PC-3 (cell line): Measurements from ENCODE around the gene CACNA1B. TPM values are rescaled to one million over a fixed set of nuclear protein-coding genes. Genes with fewer than 3 reads are reported as not detected.

Experiments
- ATAC-seq: fragments of 200-7000 bp; cut with Tn5 transposase; 2 replicates; pipeline ENCODE4 v1.9.1; 2020; ENCODE audit warnings: mild to moderate bottlenecking, moderate library complexity
- BruUV-seq: library from RNA; stranded (reverse); fragments of 400-500 nt; replicated peaks from 2 replicates; lab custom pipeline; 2021; lab: Mats Ljungman, UMichigan
- CTCF ChIA-PET: fragments of 300-600 bp; sonication (Branson Sonifier 250); formaldehyde crosslinking; loops from one replicate; lab custom pipeline; 2022; ENCODE audit warnings: antibody characterized with exemption; lab: Charles Lee
- POLR2A ChIA-PET: fragments of 300-600 bp; sonication (Branson Sonifier 250); formaldehyde crosslinking; loops from one replicate; lab custom pipeline; 2022; ENCODE audit warnings: antibody characterized with exemption; ENCODE audit not compliant: unreplicated experiment; lab: Charles Lee
- DNase-seq: peaks from one replicate; pipeline ENCODE4 v3.0.0-alpha.2; 2015
- H2AFZ ChIP-seq: fragments of 300-600 bp; sonication (generic); 2 replicates; pipeline ENCODE4 v1.6.0; 2016; ENCODE audit warnings: antibody characterized with exemption, low read length
- H3F3A ChIP-seq: fragments of 300-600 bp; sonication (generic); one replicate; pipeline ENCODE4 v1.6.0; 2017; ENCODE audit warnings: antibody characterized with exemption, low read length, control low read depth, mild to moderate bottlenecking; ENCODE audit not compliant: unreplicated experiment
- H3K27ac ChIP-seq: fragments of 300-600 bp; sonication (generic); 2 replicates; pipeline ENCODE4 v1.5.1; 2016; ENCODE audit warnings: mild to moderate bottlenecking, low read length
- H3K27me3 ChIP-seq: fragments of 300-600 bp; sonication (generic); 2 replicates; pipeline ENCODE4 v1.6.1; 2016; ENCODE audit warnings: low read length, mixed read lengths
- H3K36me3 ChIP-seq: fragments of 300-600 bp; sonication (generic); 2 replicates; pipeline ENCODE4 v1.6.1; 2016; ENCODE audit warnings: low read depth, mixed run types, low read length, mixed read lengths
- H3K4me1 ChIP-seq: fragments of 300-600 bp; sonication (generic); 2 replicates; pipeline ENCODE4 v1.5.1; 2016; ENCODE audit warnings: low read length; ENCODE audit not compliant: insufficient read depth
- H3K4me2 ChIP-seq: fragments of 300-600 bp; sonication (generic); 2 replicates; pipeline ENCODE4 v1.6.0; 2016; ENCODE audit warnings: low read length
- H3K4me3 ChIP-seq: fragments of 300-600 bp; sonication (generic); 2 replicates; pipeline ENCODE4 v1.5.1; 2016; ENCODE audit warnings: mild to moderate bottlenecking, low read length, mixed read lengths
- H3K79me2 ChIP-seq: fragments of 300-600 bp; sonication (generic); 2 replicates; pipeline ENCODE4 v1.6.1; 2017; ENCODE audit warnings: low read length, mixed read lengths
- H3K9ac ChIP-seq: fragments of 300-600 bp; sonication (generic); 2 replicates; pipeline ENCODE4 v1.6.0; 2016; ENCODE audit warnings: mild to moderate bottlenecking, low read length
- H3K9me2 ChIP-seq: fragments of 300-600 bp; sonication (generic); replicated peaks from 2 replicates; pipeline ENCODE4 v1.6.1; 2016; ENCODE audit warnings: mixed run types, low read length, mixed read lengths
- H3K9me3 ChIP-seq: fragments of 300-600 bp; sonication (generic); 2 replicates; pipeline ENCODE4 v1.6.1; 2016; ENCODE audit warnings: low read length, mixed read lengths
- H4K20me1 ChIP-seq: fragments of 300-600 bp; sonication (generic); 2 replicates; pipeline ENCODE4 v1.6.1; 2016; ENCODE audit warnings: low read length, mixed read lengths
- EZH2 ChIP-seq: fragments of 300-600 bp; sonication (generic); IDR thresholded peaks from one replicate; pipeline ENCODE4 v1.6.1; 2017; ENCODE audit warnings: antibody characterized with exemption, mild to moderate bottlenecking, low read length; ENCODE audit not compliant: unreplicated experiment
- EZH2phosphoT487 ChIP-seq: fragments of 300-600 bp; sonication (generic); IDR thresholded peaks from 2 replicates; pipeline ENCODE4 v1.6.1; 2018; ENCODE audit warnings: mild to moderate bottlenecking, antibody characterized with exemption, low read length, borderline replicate concordance
- intact Hi-C: fragments of 100-400 bp; cut with micrococcal nuclease; formaldehyde crosslinking; loops from 2 replicates; pipeline ENCODE4 v1.9.0; 2023
- total RNA-seq: library from RNA; depleted of rRNA; stranded (reverse); fragments of >200 nt; gene quantifications from 2 replicates; pipeline ENCODE4 v1.2.3, GENCODE V29; 2014
- TF ChIP-seq, protein P1 (sequence below): fragments of 300-600 bp; sonication (generic); conservative IDR thresholded peaks from 2 replicates; pipeline ENCODE4 v1.5.1; 2017; ENCODE audit warnings: antibody characterized with exemption, low read depth, mild to moderate bottlenecking, low read length

Gene CACNA1B
- total RNA-seq, 1 experiment from 2014 or later: not detected

DNA sequence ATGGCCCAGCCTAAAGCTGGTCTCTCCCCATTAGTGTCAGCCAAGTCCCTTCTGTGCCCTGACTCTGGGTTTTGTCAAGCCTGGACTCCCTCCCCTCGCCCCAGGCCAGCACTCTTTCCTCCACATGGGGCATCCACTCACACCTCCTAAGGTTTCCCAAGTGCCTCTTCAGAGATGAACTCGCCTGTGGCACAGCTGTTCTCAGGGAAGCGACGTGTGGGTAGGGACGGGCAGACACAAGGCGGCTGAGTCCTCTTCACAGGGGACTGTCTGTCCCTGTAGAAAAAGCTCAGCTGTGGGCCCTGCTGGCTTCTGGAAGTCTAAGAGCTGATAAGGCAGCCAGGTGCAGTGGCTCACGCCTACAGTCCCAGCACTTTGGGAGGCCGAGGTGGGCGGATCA, 78.5 kb downstream of the CACNA1B start:
- H3K4me1 ChIP-seq: no peaks in the 10 kb centered on the region
- ChIA-PET CTCF (no interaction called here), POLR2A (no interaction called here)
- TF ChIP-seq, protein P1, sequence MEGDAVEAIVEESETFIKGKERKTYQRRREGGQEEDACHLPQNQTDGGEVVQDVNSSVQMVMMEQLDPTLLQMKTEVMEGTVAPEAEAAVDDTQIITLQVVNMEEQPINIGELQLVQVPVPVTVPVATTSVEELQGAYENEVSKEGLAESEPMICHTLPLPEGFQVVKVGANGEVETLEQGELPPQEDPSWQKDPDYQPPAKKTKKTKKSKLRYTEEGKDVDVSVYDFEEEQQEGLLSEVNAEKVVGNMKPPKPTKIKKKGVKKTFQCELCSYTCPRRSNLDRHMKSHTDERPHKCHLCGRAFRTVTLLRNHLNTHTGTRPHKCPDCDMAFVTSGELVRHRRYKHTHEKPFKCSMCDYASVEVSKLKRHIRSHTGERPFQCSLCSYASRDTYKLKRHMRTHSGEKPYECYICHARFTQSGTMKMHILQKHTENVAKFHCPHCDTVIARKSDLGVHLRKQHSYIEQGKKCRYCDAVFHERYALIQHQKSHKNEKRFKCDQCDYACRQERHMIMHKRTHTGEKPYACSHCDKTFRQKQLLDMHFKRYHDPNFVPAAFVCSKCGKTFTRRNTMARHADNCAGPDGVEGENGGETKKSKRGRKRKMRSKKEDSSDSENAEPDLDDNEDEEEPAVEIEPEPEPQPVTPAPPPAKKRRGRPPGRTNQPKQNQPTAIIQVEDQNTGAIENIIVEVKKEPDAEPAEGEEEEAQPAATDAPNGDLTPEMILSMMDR: no peak
- TF ChIP-seq EZH2phosphoT487: no peak
- no peak for TF ChIP-seq EZH2
- BruUV-seq: no TSS peak
- no peaks in the 10 kb centered on the region for H3K9me2 ChIP-seq
- no peak for DNase-seq
- no peaks in the 10 kb centered on the region for H3F3A ChIP-seq
- ATAC-seq: no peak
- no peaks in the 10 kb centered on the region for H3K79me2 ChIP-seq
- H3K9ac ChIP-seq: no peak overlapping the region
- no peaks in the 10 kb centered on the region for H4K20me1 ChIP-seq
- H3K4me3 ChIP-seq: no peak overlapping the region
- H3K27me3 ChIP-seq: peaks cover 3% of the 10 kb centered on the region; the same call in 1 of the 2 replicates
- H2AFZ ChIP-seq: no peak overlapping the region
- H3K9me3 ChIP-seq: no peaks in the 10 kb centered on the region
- no peaks in the 10 kb centered on the region for H3K36me3 ChIP-seq
- no peak overlapping the region for H3K4me2 ChIP-seq
- H3K27ac ChIP-seq: no peak overlapping the region
- intact Hi-C loops: no loop called here

DNA sequence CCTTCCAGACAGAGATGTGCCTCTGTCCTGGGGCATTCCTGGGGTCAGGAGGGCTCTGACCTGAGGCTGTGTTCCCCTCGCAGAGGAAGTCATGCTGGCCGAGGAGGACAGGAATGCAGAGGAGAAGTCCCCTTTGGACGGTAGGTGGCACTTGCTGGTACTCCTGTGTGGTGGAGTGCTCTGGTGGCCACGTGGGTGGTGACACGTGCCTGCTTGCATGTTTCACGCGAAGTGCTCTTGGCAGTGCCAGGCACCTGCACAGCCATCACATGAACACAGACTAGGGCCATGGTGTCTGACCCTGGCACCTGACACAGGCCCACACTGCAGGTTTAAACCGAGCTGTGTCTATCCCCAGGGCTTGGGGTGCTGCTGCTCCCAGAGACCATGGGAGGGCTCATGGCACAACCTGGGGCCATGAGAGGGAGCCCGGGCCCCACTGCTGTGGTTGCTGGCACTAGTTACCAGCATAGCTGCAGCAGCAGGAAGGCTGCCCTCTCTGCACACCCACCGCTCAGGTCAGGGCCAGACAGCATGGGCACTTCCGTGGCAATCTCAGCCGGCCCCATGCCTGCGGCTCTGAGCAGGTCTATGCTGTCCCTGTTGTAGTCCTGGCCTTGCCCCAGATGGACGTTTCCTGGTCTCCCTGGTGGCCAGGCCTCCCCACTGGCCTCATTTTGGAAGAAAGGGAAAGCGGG, 79.3 kb downstream of the CACNA1B start:
- no peaks in the 10 kb centered on the region for H3K36me3 ChIP-seq
- H3K27me3 ChIP-seq: peaks cover 3% of the 10 kb centered on the region; the same call in 1 of the 2 replicates
- H3K4me1 ChIP-seq: no peaks in the 10 kb centered on the region
- H3K9me2 ChIP-seq: no peaks in the 10 kb centered on the region
- CTCF ChIA-PET: no interaction called here
- no peak overlapping the region for H3K27ac ChIP-seq
- BruUV-seq: no TSS peak
- no peaks in the 10 kb centered on the region for H3F3A ChIP-seq
- H3K4me2 ChIP-seq: no peak overlapping the region
- H4K20me1 ChIP-seq: no peaks in the 10 kb centered on the region
- intact Hi-C loops: no loop called here
- no peak overlapping the region for H3K9ac ChIP-seq
- H3K79me2 ChIP-seq: no peaks in the 10 kb centered on the region
- DNase-seq: no peak
- no peak overlapping the region for H3K4me3 ChIP-seq
- TF ChIP-seq, protein P1: no peak
- TF ChIP-seq EZH2phosphoT487 (no peak), EZH2 (no peak)
- POLR2A ChIA-PET: no interaction called here
- H3K9me3 ChIP-seq: no peaks in the 10 kb centered on the region
- ATAC-seq: no peak
- H2AFZ ChIP-seq: no peak overlapping the region

DNA sequence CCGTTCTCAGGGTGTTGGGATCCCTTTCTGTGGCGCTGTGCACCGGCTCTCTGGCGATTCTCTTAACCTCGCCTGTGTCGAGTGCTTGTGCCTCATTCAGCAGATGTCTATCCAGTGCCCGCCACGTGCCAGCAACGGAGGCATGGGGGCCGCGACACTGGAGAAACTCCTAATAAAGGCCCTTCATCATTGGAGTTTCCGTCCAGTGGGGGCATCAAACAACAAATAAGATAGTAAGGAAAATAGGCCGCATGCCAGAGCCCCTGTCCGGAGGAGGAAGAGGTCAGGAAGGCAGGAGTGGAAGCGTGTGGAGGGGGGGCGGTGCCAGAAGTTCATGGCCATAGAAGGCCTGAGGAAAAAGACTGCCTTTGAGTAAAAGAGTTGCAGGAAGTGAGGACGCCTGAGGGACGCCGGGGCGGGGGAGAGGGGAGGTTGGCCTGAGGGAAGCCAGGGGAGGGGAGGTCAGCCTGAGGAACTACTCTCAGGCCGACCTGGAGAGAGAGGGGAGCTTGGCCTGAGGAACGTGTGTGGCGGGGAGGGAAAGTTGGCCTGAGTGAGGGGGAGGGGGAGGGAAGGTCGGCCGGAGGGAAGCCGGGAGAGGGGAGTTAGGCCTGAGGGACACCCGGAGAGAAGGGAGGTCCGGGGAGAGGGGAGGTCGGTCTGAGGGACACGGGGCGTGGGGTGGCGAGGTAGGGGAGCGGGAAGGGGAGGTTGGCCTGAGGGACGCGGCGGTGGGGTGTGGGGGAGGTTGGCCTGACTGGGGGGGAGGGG, 82.2 kb downstream of the CACNA1B start:
- no peaks in the 10 kb centered on the region for H3F3A ChIP-seq
- TF ChIP-seq EZH2phosphoT487 (no peak), EZH2 (no peak)
- no peak for ATAC-seq
- H3K9me2 ChIP-seq: no peaks in the 10 kb centered on the region
- no peak overlapping the region for H3K27ac ChIP-seq
- no peaks in the 10 kb centered on the region for H3K4me1 ChIP-seq
- H4K20me1 ChIP-seq: no peaks in the 10 kb centered on the region
- no peaks in the 10 kb centered on the region for H3K79me2 ChIP-seq
- no peaks in the 10 kb centered on the region for H3K36me3 ChIP-seq
- H3K4me2 ChIP-seq: no peak overlapping the region
- H3K9me3 ChIP-seq: no peaks in the 10 kb centered on the region
- H2AFZ ChIP-seq: no peak overlapping the region
- ChIA-PET POLR2A (no interaction called here), CTCF (no interaction called here)
- peaks cover 3% of the 10 kb centered on the region; the same call in 1 of the 2 replicates for H3K27me3 ChIP-seq
- no peak overlapping the region for H3K9ac ChIP-seq
- BruUV-seq: no TSS peak
- intact Hi-C loops: no loop called here
- H3K4me3 ChIP-seq: no peak overlapping the region
- no peak for DNase-seq
